Skeletal muscle cell (primary cell): Measurements from ENCODE around the gene ZNF441.

Source experiments
- DNase-seq: peaks from one replicate; pipeline ENCODE4 v3.0.0-alpha.2; 2010; ENCODE audit warnings: low read depth
- H3K4me3 ChIP-seq: 2 replicates; pipeline ENCODE4 v1.5.1; 2011; ENCODE audit warnings: low read depth, mild to moderate bottlenecking, control low read depth, low read length, moderate library complexity

The ZNF441 gene

GRCh38 chr19:11832253-11832912 lies 65.6 kb downstream of the ZNF441 start:
- DNase-seq: no peak
- H3K4me3 ChIP-seq: no peak overlapping the region

- no peak overlapping the region for H3K4me3 ChIP-seq
- no peak for DNase-seq
Observed at GRCh38 chr19:11833541-11833940, 66.7 kb downstream of the ZNF441 start.
